HEK293 (cell line): ENCODE data around the gene DKK3.

Source experiments
- ZBTB17 ChIP-seq: fragments of 450-650 bp; formaldehyde crosslinking; IDR thresholded peaks from 2 replicates; pipeline ENCODE4 v1.5.1; 2016; ENCODE audit warnings: missing biosample characterization, missing genetic modification characterization
- ZNF324 ChIP-seq: fragments of 450-650 bp; formaldehyde crosslinking; IDR thresholded peaks from 2 replicates; pipeline ENCODE4 v1.5.1; 2016; ENCODE audit warnings: missing biosample characterization, missing genetic modification characterization

DNA sequence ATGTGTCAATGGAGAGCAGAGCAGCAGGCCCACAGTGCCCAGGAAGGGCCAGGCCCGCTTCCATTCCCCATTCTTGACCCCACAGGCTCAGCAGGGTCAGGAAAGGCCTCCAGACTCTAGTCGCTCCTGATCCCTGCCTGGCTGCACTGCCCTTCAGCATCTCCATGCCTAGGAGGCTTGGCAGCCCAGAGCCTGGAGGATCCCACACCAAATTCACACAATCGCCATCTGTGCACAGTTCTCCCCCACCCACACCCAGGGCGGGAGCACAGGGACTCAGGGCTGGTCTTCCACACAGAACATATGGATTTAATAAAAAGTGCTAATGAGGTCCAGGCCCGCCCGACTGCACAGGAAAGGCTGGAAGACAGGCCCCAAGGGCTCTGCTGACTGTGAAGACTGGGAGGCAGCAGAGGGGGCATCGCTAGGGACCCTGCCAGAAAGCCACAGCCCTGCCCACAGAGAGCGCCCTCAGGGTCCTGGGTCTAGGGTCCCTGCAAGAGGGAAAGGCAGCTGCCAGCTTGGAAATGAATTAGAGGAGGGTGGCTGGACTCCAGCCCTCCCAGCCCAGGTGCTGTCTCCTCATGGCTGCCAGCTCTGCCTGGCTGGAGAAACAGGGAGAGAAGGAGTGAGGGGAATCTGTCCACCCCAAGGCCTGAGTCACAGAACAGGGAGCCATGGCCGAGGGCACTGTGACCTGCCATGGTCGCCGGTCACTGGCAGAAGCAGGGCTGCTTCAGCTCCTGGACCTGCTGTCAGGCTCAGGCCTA, 39.7 kb downstream of the DKK3 start:
- TF ChIP-seq ZNF324 (tag by site-specific recombination), result no peak
- no peak for TF ChIP-seq ZBTB17 (tag by site-specific recombination)
